Naive thymus-derived CD8-positive, alpha-beta T cell (primary cell): Measurements from ENCODE around the gene BRCA2. TPM values are rescaled to one million over a fixed set of nuclear protein-coding genes. Genes with fewer than 3 reads are reported as not detected.
"Not testable (repeated sequence)": the region's sequence is repeated elsewhere in the genome, so short reads cannot be mapped to it uniquely, and the experiment has no call there.

Experiments
- ATAC-seq, 2 donors: fragments of 150-1000 bp; cut with Tn5 transposase in 1 of 2; sonication (Bioruptor Pico), chemical (Tn5 transposase) in 1 of 2; 1 replicate in 1 of 2; 2 replicates in 1 of 2; pipeline ENCODE4 v1.10.0; 2021; ENCODE audit warnings: mild to moderate bottlenecking in 2 of 2, moderate library complexity in 2 of 2
- POLR2A ChIA-PET: fragments of 350-600 bp; sonication (Branson Sonifier 250); formaldehyde crosslinking; loops from one replicate; lab custom pipeline; 2021; ENCODE audit warnings: antibody characterized with exemption; lab: Charles Lee
- DNase-seq, 10 donors: peaks; one replicate each; pipeline versions ENCODE4 v3.0.0 to v3.0.0-alpha.2; 2020 to 2022
- H3K27ac Mint-ChIP-seq, 10 donors: one replicate each; pipeline ENCODE4 v1.8.0; 2020 to 2022; ENCODE audit warnings: mild to moderate bottlenecking in 10 of 10, mixed read lengths in 10 of 10, moderate library complexity in 4 of 10, inconsistent platforms in 1 of 10
- H3K27me3 Mint-ChIP-seq, 5 donors: one replicate each; pipeline ENCODE4 v1.8.0; 2021 to 2022; ENCODE audit warnings: mixed read lengths in 5 of 5
- H3K36me3 Mint-ChIP-seq, 3 donors: one replicate each; pipeline ENCODE4 v1.8.0; 2020 to 2022; ENCODE audit warnings: mixed read lengths in 3 of 3, mild to moderate bottlenecking in 2 of 3, inconsistent platforms in 1 of 3
- H3K4me1 Mint-ChIP-seq, 4 donors: one replicate each; pipeline ENCODE4 v1.8.0; 2021 to 2022; ENCODE audit warnings: mixed read lengths in 4 of 4
- H3K4me3 Mint-ChIP-seq, 10 donors: one replicate each; pipeline ENCODE4 v1.8.0; 2020 to 2022; ENCODE audit warnings: mild to moderate bottlenecking in 10 of 10, mixed read lengths in 10 of 10, moderate library complexity in 6 of 10, inconsistent platforms in 1 of 10
- H3K9me3 Mint-ChIP-seq, 9 donors: one replicate each; pipeline ENCODE4 v1.8.0; 2020 to 2022; ENCODE audit warnings: mixed read lengths in 9 of 9, mild to moderate bottlenecking in 3 of 9, inconsistent platforms in 1 of 9, moderate library complexity in 1 of 9
- polyA plus RNA-seq, 3 donors: library from polyadenylated mRNA; unstranded; fragments of 300-500 nt; fragmentation: Illumina TruSeq; gene quantifications; one replicate each; pipeline ENCODE4 v1.2.3, GENCODE V29; 2021
- total RNA-seq, 8 experiments: library from RNA in 2 of 8; stranded (reverse) in 2 of 8; gene quantifications; one replicate each; pipeline ENCODE4 v1.2.3 and lab custom pipeline; 2021 to 2026

The BRCA2 gene
- total and polyA plus RNA-seq, 5 experiments from 2014 or later, result 0.59 to 3.6 (median 1.2) TPM

GRCh38 chr13:32355935-32356334 is 40.6 kb downstream of the BRCA2 start:
- H3K4me1 Mint-ChIP-seq, POLR2A ChIA-PET, DNase-seq, H3K4me3 Mint-ChIP-seq, H3K27me3 Mint-ChIP-seq, H3K36me3 Mint-ChIP-seq, H3K9me3 Mint-ChIP-seq, H3K27ac Mint-ChIP-seq, ATAC-seq: not testable (repeated sequence)

GRCh38 chr13:32362574-32362973 is 47.3 kb downstream of the BRCA2 start:
- Mint-ChIP-seq H3K27me3 (no peaks in the 10 kb centered on the region), H3K36me3 (peaks cover 0 to 6% (median 3%) of the 10 kb centered on the region in 3 donors), H3K27ac (peak overlapping the region in 1 of 10 donors; percentile 60), H3K4me1 (no peaks in the 10 kb centered on the region), H3K9me3 (peaks cover 0 to 1% (median 0%) of the 10 kb centered on the region in 9 donors), H3K4me3 (no peak overlapping the region)
- DNase-seq (no peak), ATAC-seq (no peak)
- POLR2A ChIA-PET, result no interaction called here

- H3K27me3 Mint-ChIP-seq, result peaks cover 0 to 4% (median 0%) of the 10 kb centered on the region in 5 donors
- POLR2A ChIA-PET, result no interaction called here
- peaks cover 0 to 7% (median 0%) of the 10 kb centered on the region in 9 donors for H3K9me3 Mint-ChIP-seq
- no peak for DNase-seq
- no peak overlapping the region for H3K4me3 Mint-ChIP-seq
- peaks cover 7 to 25% (median 16%) of the 10 kb centered on the region in 3 donors for H3K36me3 Mint-ChIP-seq
- ATAC-seq, result no peak
- no peak overlapping the region for H3K27ac Mint-ChIP-seq
- H3K4me1 Mint-ChIP-seq, result peaks cover 0 to 4% (median 0%) of the 10 kb centered on the region in 4 donors
These were observed 55.5 kb downstream of the BRCA2 start for GRCh38 chr13:32370805-32371204.

- DNase-seq (no peak), ATAC-seq (no peak)
- H3K36me3 Mint-ChIP-seq, result peaks cover 6 to 25% (median 16%) of the 10 kb centered on the region in 3 donors
- H3K9me3 Mint-ChIP-seq, result peaks cover 0 to 7% (median 0%) of the 10 kb centered on the region in 9 donors
- POLR2A ChIA-PET, result interaction anchor here (0.6 to 1.5 kb wide), 2 partner anchors 62 to 264 kb away, joined by 5 read pairs; partner anchors contain the start of gene ZAR1L
- H3K4me1 Mint-ChIP-seq, result peaks cover 0 to 4% (median 0%) of the 10 kb centered on the region in 4 donors
- no peak overlapping the region for H3K27ac Mint-ChIP-seq
- no peak overlapping the region for H3K4me3 Mint-ChIP-seq
- H3K27me3 Mint-ChIP-seq, result peaks cover 0 to 4% (median 0%) of the 10 kb centered on the region in 5 donors
These were observed 61.5 kb downstream of the BRCA2 start for GRCh38 chr13:32376642-32377415.

- ATAC-seq (no peak), DNase-seq (no peak)
- peak overlapping the region in 1 of 10 donors; percentile 28 for H3K27ac Mint-ChIP-seq
- H3K9me3 Mint-ChIP-seq, result peaks cover 0 to 7% (median 0%) of the 10 kb centered on the region in 9 donors
- POLR2A ChIA-PET, result interaction anchor here (0.6 to 1.5 kb wide), 2 partner anchors 56 to 63 kb away, joined by 4 to 5 read pairs; partner anchors contain the start of gene ZAR1L
- peaks cover 4 to 15% (median 9%) of the 10 kb centered on the region in 3 donors for H3K36me3 Mint-ChIP-seq
- H3K4me3 Mint-ChIP-seq, result no peak overlapping the region
- peaks cover 0 to 4% (median 0%) of the 10 kb centered on the region in 4 donors for H3K4me1 Mint-ChIP-seq
- H3K27me3 Mint-ChIP-seq, result no peaks in the 10 kb centered on the region
These were observed 62.7 kb downstream of the BRCA2 start for GRCh38 chr13:32378012-32378411.

- Mint-ChIP-seq H3K9me3 (no peaks in the 10 kb centered on the region), H3K36me3 (no peaks in the 10 kb centered on the region), H3K27me3 (no peaks in the 10 kb centered on the region), H3K4me1 (peaks cover 0 to 2% (median 0%) of the 10 kb centered on the region in 4 donors), H3K27ac (no peak overlapping the region), H3K4me3 (no peak overlapping the region)
- POLR2A ChIA-PET, result interaction anchor here (0.5 kb wide), 1 partner anchor 17 kb away, joined by 3 read pairs; no protein-coding TSS in a partner anchor
- DNase-seq, result peak in 7 of 10 donors; percentile 4 to 53 (median 27)
- ATAC-seq, result peak; percentile 69 to 73
These were observed 66.2 kb downstream of the BRCA2 start for GRCh38 chr13:32381539-32381938.

- Mint-ChIP-seq H3K36me3 (no peaks in the 10 kb centered on the region), H3K27ac (no peak overlapping the region), H3K27me3 (no peaks in the 10 kb centered on the region), H3K4me3 (no peak overlapping the region), H3K9me3 (no peaks in the 10 kb centered on the region), H3K4me1 (peaks cover 0 to 2% (median under 1%) of the 10 kb centered on the region in 4 donors)
- no peak for DNase-seq
- POLR2A ChIA-PET, result no interaction called here
- ATAC-seq, result no peak
These were observed 68.7 kb downstream of the BRCA2 start for GRCh38 chr13:32383836-32384618.

GRCh38 chr13:32384702-32385101 is 69.4 kb downstream of the BRCA2 start:
- Mint-ChIP-seq H3K9me3 (no peaks in the 10 kb centered on the region), H3K4me3 (no peak overlapping the region)

GRCh38 chr13:32385410-32385809 is 70.1 kb downstream of the BRCA2 start:
- POLR2A ChIA-PET, result interaction anchor here (0.8 to 1.4 kb wide), 3 partner anchors 12 to 43 kb away, joined by 3 to 4 read pairs (median 3); no protein-coding TSS in a partner anchor
- no peaks in the 10 kb centered on the region for H3K27me3 Mint-ChIP-seq
- peak in 1 of 10 donors; percentile 18 for DNase-seq

More at GRCh38 chr13:32384702-32385101, 69.4 kb downstream of the BRCA2 start:
- ATAC-seq, result no peak
- DNase-seq, result no peak
- H3K4me1 Mint-ChIP-seq, result peaks cover 0 to 7% (median 4%) of the 10 kb centered on the region in 4 donors
- no peaks in the 10 kb centered on the region for H3K36me3 Mint-ChIP-seq
- no peaks in the 10 kb centered on the region for H3K27me3 Mint-ChIP-seq
- POLR2A ChIA-PET, result interaction anchor here (1.4 kb wide), 1 partner anchor 42 kb away, joined by 4 read pairs; no protein-coding TSS in a partner anchor
- H3K27ac Mint-ChIP-seq, result no peak overlapping the region

GRCh38 chr13:32390048-32390447 is 74.7 kb downstream of the BRCA2 start:
- Mint-ChIP-seq H3K4me1 (peaks cover 9 to 25% (median 22%) of the 10 kb centered on the region in 4 donors), H3K36me3 (no peaks in the 10 kb centered on the region), H3K9me3 (no peaks in the 10 kb centered on the region), H3K27me3 (no peaks in the 10 kb centered on the region), H3K4me3 (peak overlapping the region; percentile 8 to 67 (median 40)), H3K27ac (peak overlapping the region in 8 of 10 donors; percentile 41 to 82 (median 54))
- DNase-seq (peak in 4 of 10 donors; percentile 19 to 61 (median 41)), ATAC-seq (peak; percentile 94)
- POLR2A ChIA-PET, result interaction anchor here (1.9 to 2.5 kb wide), 2 partner anchors 38 to 75 kb away, joined by 8 to 14 read pairs; partner anchors contain the start of genes BRCA2, N4BP2L1 and ZAR1L

More at GRCh38 chr13:32385410-32385809, 70.1 kb downstream of the BRCA2 start:
- H3K36me3 Mint-ChIP-seq, result no peaks in the 10 kb centered on the region
- peak in 1 of 2 donors; percentile 37 for ATAC-seq
- H3K27ac Mint-ChIP-seq, result no peak overlapping the region
- no peak overlapping the region for H3K4me3 Mint-ChIP-seq
- no peaks in the 10 kb centered on the region for H3K9me3 Mint-ChIP-seq
- H3K4me1 Mint-ChIP-seq, result peaks cover under 1 to 13% (median 11%) of the 10 kb centered on the region in 4 donors

- DNase-seq, result no peak
- Mint-ChIP-seq H3K36me3 (no peaks in the 10 kb centered on the region), H3K4me3 (peak overlapping the region in 9 of 10 donors; percentile 40 to 71 (median 57)), H3K4me1 (peaks cover 9 to 25% (median 22%) of the 10 kb centered on the region in 4 donors), H3K9me3 (no peaks in the 10 kb centered on the region), H3K27ac (peak overlapping the region in 8 of 10 donors; percentile 44 to 84 (median 70)), H3K27me3 (no peaks in the 10 kb centered on the region)
- ATAC-seq, result peak; percentile 43 to 71
- POLR2A ChIA-PET, result interaction anchor here (1.9 to 2.5 kb wide), 2 partner anchors 37 to 76 kb away, joined by 8 to 14 read pairs; partner anchors contain the start of genes BRCA2, N4BP2L1 and ZAR1L
These were observed 75.2 kb downstream of the BRCA2 start for GRCh38 chr13:32390484-32390883.
